Suppressor macrophage (primary cell): ENCODE measurements around the gene DBF4B.
A peak's percentile ranks its signal among the peaks of the same experiment; 100 is the strongest.
"Not testable (repeated sequence)": the region's sequence is repeated elsewhere in the genome, so short reads cannot be mapped to it uniquely, and the experiment has no call there.

Experiments
- DNase-seq, 4 experiments: peaks; one replicate each; pipeline ENCODE4 v3.0.0-alpha.2; 2020 to 2022

DBF4B gene

GRCh38 chr17:44734272-44734671 lies 25.8 kb downstream of the DBF4B start:
- DNase-seq = no peak

DNA sequence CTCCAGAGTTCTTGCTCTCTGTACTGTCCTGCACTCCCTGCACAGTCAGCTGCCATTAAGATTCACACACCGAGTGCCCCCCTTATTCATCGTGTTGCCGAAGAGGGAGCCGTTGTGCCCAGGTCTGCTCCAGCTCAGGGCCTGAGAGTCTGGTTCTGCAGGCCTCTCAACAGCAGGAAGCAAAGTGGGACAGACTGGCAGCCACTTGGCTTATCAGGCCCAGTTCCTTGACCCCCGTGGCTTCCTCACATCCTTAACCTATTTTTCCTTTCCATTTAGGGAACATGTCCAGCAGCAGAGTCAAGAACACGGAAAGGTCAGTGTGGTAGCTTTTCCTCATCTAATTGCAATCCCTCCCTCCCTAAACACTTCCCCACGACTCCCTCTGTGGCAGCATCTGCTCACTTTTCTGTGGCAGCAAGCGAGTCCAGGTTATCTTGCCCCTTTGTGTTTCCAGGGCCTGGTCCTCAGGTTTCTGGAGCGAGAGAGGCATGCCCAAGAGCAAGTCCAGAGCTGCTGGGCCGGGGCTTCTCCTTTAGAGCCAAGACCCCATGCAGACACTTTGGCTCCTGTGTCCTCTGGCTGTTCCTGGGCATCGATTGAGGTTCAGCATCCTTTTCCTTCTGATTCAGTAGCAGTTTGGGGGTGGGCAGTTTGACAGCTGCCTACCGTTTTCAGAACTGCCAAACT lies 28.2 kb downstream of the DBF4B start:
- DNase-seq = no peak

DNA sequence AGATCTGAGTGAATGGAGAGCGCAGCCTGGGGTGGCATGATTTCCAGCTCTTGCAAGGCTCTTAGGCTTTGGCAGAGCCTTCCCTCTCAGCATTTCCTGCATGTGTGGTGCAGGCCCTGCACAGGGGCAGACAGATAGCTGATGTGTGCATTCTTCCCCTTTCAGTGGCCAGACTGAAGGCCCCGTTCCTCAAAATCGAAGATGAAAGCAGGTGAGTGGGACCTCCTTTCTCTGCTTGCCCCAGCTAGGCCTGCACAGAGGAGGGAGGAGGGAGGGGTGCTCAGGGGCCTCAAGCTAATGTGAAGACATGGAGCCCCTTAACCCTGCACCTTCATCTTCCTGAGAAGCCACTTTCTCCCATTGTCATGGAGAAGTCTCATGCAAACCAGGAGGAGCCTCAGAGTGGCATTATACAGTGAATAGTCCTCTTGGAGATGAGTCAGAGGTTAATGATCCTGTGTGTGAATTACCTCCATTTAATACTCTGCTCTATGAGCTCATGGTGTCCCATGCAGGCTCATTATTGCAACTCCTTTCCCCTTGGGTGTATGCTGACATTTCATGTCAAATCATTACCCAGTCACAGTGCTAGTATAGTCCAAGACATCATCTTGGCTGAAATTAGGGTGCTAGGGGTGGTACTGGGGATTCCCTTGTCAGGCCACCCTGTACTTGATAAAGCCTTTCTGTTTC lies 29.9 kb downstream of the DBF4B start:
- DNase-seq = peak in 1 of 4 experiments; percentile 9

DNA sequence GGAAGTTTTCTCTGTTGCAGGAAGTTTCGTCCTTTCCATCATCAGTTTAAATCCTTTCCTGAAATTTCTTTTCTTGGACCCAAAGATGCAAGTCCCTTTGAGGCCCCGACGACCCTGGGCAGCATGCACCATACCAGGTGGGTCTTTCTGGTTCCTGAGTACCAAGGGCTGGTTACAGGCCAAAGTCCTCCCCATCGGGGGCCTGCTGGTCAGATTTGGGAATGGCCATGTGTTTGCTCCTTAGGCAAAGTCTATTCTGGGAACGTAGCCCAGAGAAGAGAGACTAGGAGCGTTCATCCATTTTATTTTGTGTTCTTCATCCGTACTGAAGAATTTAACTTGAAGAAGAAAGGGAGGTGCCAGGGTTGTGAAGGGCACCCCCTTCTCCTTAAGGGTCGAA lies 32.9 kb downstream of the DBF4B start:
- no peak for DNase-seq

GRCh38 chr17:44745301-44745700 lies 36.8 kb downstream of the DBF4B start:
- no peak for DNase-seq

- DNase-seq = not testable (repeated sequence)
Measured at GRCh38 chr17:44745738-44746137, 37.3 kb downstream of the DBF4B start.

- DNase-seq = no peak
Measured at GRCh38 chr17:44747566-44747965, 39.1 kb downstream of the DBF4B start.

DNA sequence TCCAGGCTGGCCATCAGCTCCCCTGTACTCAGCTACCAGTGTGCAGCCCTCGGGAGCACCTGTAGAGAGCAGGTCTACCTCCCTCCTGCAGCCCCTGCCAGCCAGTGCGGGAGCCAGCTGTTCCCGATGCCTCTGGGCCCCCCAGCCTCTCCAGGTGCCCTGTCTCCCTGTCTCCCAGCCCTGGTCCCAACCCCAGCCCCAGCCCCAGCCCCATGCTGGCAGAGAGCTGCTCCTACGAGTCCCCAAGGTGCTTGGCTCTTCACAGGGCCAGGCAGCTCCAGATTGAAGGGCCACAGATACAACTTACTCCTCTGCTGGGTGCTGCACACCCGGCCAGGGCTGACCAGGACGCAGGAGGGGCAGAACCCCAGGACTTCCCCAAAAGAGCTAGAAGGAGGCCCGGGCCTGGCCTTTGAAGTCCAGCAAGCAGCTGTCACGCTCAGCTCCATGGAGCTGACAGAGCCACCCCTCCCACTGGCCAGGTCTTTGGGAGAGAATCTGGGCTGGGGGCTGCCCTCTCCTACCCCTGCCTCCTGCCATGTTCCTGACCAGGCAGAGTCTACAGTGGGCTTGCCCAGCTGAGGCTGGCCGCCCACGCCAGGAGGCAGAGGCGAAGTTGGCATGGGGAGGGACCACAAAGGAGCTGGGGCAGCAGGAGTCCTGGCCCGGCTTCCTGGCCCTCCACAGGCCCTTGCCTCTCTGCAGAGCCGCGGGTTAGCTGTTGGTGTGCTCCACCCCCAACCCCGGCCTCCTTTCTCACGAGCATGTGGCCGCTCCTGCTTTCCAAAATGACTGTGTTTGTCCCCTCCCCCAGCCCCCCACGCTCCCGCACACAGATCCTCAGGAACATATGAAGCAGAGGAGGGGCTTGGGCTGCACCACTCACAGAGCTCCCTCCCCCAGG lies 40.9 kb downstream of the DBF4B start:
- DNase-seq = no peak

DNA sequence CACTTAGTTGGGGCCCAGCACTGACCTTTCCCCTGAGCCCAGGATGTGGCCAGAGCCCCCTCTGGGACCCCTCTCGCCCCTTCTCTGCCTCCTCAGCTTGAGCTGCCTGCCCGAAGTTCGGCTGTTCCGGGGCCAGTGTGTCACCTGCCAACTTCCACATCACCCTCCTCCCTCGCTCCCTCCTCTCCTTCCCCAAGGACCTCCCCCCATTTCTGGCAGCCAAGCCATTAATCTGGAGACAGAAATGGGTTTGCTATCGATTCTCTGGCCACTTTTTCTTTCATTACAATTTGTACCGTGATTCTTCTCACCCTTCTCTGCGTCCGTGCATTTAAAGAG lies 41.5 kb downstream of the DBF4B start:
- DNase-seq = no peak

GRCh38 chr17:44751331-44751730 lies 42.9 kb downstream of the DBF4B start:
- no peak for DNase-seq

DNA sequence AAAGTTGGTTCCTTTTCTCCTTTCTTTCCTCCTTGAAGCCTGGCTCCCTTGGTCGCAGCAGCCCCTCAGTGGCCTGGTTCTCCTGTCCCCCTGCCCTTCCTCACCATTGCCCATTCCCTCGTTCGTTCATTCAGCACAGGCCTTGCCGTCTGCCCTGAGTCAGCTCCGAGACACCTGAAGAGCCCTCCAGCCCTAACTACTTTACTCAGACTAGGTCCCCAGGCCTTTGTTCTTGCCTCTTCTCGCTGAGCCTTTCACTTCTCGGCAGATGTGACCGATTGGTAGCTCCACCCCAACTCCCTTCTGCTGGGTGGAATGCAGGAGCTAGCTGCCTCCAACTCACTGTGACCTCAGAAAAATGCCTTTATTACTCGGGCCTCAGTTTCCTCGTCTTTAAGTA lies 43.3 kb downstream of the DBF4B start:
- no peak for DNase-seq

- no peak for DNase-seq
Measured at GRCh38 chr17:44752953-44753861, 44.7 kb downstream of the DBF4B start.

DNA sequence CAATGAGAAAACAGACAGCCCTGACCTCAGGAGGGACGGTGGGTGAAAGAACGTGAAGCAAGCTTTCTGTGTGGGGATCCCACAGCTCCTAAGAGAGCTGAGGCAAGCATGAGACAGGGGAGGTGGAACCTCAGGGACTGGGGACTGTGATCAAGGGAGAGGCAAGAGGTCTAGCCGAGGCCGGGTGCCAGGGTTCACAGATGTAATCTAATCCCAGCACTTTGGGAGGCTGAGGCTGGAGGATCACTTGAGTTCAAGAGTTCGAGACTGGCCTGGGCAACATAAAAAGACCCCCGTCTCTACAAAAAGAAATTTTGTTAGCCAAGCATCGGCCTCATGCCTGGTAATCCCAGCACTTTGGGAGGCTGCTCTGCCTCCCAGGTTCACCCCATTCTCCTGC lies 45.8 kb downstream of the DBF4B start:
- no peak for DNase-seq

- DNase-seq = not testable (repeated sequence)
Measured at GRCh38 chr17:44755180-44755579, 46.7 kb downstream of the DBF4B start.

DNA sequence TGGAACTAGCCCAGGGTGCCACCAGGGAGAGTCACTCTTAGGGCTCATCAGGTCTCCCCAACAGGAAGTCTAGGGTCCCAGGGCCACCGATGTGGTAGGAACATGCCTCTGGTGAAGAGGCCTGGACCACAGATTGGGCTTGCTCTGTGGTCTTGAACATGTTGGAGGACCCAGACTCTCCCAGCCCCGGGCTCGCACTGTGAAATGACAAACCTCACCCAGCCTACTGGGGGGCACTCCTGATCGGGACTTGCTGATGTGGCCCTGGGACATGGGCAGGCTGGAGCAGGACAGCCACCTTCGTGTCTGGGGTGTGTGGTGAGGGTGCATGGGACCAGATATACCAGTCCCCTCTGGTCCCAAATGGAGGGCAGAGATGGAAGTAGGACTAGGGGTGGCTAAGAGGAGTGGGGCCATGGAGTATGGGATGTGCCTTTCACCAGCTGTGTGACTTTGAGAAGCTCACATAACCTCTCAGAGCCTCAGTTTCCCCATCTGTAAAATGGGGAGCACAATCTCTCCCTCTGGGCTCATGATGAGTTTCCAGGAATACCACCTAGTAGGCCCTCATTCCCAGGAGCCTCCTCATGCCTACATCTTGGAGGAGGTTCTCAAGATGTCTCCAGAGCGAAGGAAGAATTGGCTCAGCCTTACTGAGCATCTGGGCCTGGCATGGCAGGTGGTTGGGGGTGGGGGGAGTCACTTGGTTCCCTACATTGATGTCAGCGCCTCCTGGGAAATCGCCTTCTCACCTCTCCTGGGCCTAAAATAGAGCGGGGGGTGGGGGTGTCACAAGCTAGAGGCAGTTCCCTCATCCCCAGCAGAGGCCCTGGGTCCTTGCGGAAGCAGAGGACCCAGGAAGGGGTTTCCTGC lies 48.8 kb downstream of the DBF4B start:
- DNase-seq = no peak

DNA sequence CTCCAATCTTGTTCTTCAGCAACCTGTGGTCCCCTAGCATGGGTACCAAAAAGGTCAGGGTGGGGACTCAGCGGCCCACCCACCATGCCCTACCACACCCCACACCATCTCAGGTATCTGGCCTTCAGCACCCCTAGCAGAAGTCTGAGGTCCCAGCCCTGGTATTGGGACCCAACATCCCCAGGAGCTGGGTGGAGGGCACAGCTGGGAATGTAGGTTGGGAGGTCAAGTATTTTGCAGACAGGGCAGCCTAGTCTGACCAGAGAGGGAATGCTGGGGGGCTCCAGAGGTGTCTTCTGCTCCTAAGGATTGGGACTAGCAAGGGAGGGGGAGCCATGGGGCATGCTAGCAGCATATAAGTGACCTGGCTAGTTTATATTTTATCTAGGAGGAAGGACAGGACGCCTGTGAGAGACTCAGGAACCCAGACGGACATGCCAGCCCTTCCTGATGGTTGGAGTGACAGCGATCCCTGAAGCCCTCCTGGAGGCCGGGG lies 49.5 kb downstream of the DBF4B start:
- DNase-seq = no peak

DNA sequence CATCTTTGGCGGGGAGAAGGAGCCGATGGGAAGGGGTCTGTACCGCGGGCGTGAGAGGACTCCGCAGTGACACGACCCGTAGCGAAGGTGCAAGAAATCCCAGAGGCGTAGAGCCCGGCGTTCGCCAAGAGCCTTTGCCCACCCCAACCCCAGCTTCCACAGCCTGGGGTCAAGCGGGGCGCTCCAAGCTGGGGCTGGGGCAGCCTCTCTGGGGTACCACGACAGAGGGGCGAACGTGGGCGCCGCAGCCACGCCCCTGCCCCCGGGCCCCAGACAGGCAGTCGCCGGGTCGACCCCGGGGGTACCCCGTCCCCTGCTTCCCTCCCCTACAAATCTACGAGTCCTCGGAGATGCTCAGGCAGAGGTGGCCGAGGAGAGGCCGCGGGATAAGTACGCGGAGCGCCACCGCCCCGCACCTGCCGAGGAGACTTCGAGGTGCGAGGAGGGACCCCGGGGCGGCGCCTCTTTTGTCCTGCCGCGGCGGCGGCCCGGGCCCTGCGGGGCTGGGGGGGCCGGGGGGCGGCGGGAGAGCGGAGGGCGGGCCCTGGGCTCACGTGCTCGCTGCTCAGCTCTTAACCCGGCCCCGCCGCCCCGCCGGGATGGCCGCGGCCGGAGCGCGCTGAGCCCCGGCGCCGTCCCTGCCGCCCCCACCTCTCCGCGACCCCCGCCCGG lies 50.1 kb downstream of the DBF4B start, which contains the start of gene ADAM11:
Gene ADAM11, plus strand, starts transcription at position 575 of the 672 bp plus-strand sequence. CDS start 212 bp downstream, outside the sequence.
- DNase-seq = peak in 1 of 4 experiments; percentile 33

DNA sequence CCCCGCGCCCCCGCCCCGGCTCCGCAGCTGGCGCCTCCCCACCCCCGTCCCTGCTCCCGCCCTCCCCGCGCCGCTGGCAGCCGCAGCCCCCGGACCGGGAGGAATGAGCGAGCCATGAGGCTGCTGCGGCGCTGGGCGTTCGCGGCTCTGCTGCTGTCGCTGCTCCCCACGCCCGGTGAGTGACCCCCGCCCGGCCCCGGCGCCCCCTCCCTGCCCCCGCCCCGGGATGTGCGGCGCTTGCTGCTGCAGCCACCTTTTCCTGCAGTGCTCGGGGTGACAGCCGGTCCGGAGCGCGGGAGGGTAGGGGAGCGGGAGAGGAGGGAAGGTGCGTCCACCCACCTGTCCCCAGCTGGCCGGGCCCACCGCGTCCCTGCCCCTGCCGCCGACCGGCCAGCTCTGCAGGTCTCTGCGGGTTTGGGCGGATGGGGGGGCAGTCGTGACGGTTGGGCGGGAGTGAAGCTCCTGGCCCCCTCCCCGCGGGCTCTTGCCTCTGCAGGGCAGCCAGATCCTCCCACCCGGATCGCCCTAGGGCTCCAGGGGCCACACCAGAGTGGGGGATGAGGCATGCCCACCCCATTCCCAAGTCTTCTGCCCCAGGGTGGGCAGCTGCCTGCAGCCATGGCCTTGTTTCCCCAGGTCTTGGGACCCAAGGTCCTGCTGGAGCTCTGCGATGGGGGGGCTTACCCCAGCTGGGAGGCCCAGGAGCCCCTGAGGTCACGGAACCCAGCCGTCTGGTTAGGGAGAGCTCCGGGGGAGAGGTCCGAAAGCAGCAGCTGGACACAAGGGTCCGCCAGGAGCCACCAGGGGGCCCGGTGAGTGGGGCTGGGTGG lies 50.8 kb downstream of the DBF4B start:
- DNase-seq = peak in 1 of 4 experiments; percentile 27

DNA sequence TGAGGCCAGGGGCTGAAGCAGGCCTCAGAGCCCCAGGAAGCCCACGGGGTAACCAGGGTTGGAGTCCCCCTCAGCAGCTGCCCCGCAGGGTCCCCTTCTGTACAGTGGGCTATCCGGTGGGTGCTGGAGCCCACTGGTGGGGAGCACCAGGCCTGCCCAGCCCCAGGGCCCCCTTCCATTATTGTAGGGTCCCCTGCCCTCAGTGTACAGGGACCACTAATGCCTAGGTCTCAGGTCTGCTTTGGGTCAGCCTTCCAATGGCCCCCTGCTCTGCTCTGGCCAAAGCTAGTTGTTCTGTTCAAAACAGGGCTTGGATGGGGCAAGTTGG lies 51.4 kb downstream of the DBF4B start:
- no peak for DNase-seq
